Measurements from ENCODE around the gene LYRM1. TPM values are rescaled to one million over a fixed set of nuclear protein-coding genes. Genes with fewer than 3 reads are reported as not detected.

Gene LYRM1
- total RNA-seq, 1 donor from 2014 or later: 23.2 TPM

- Mint-ChIP-seq H3K27ac (ENCODE audit: unreplicated experiment) (peak overlapping the region; percentile 99), H3K27me3 (ENCODE audit: unreplicated experiment) (peaks cover 2% of the 10 kb centered on the region), H3K9me3 (ENCODE audit: unreplicated experiment) (peaks cover 14% of the 10 kb centered on the region), H3K36me3 (ENCODE audit: unreplicated experiment) (no peaks in the 10 kb centered on the region), H3K4me1 (ENCODE audit: low read depth, unreplicated experiment) (peaks cover 14% of the 10 kb centered on the region), H3K4me3 (ENCODE audit: unreplicated experiment) (peak overlapping the region; percentile 96)
- DNase-seq: no peak
- TF ChIP-seq CTCF (IDR thresholded peaks at IDR 0.05; ENCODE audit: partially characterized antibody, unreplicated experiment): no peak
Observed at GRCh38 chr16:20901068-20901435, 481 bp downstream of the LYRM1 start.

GRCh38 chr16:20901436-20902112 lies 1.0 kb downstream of the LYRM1 start:
- peaks cover 14% of the 10 kb centered on the region for H3K4me1 Mint-ChIP-seq (ENCODE audit: low read depth, unreplicated experiment)
- peaks cover 2% of the 10 kb centered on the region for H3K27me3 Mint-ChIP-seq (ENCODE audit: unreplicated experiment)
- no peaks in the 10 kb centered on the region for H3K36me3 Mint-ChIP-seq (ENCODE audit: unreplicated experiment)
- H3K27ac Mint-ChIP-seq (ENCODE audit: unreplicated experiment): peak overlapping the region; percentile 99
- peak; percentile 54 for DNase-seq
- H3K4me3 Mint-ChIP-seq (ENCODE audit: unreplicated experiment): peak overlapping the region; percentile 96
- H3K9me3 Mint-ChIP-seq (ENCODE audit: unreplicated experiment): peaks cover 14% of the 10 kb centered on the region
- TF ChIP-seq CTCF (IDR thresholded peaks at IDR 0.05; ENCODE audit: partially characterized antibody, unreplicated experiment): no peak

GRCh38 chr16:20902426-20902825 lies 1.9 kb downstream of the LYRM1 start:
- Mint-ChIP-seq H3K4me3 (ENCODE audit: unreplicated experiment) (peak overlapping the region; percentile 96), H3K27ac (ENCODE audit: unreplicated experiment) (peak overlapping the region; percentile 99), H3K4me1 (ENCODE audit: low read depth, unreplicated experiment) (peaks cover 14% of the 10 kb centered on the region), H3K36me3 (ENCODE audit: unreplicated experiment) (no peaks in the 10 kb centered on the region), H3K27me3 (ENCODE audit: unreplicated experiment) (peaks cover 2% of the 10 kb centered on the region), H3K9me3 (ENCODE audit: unreplicated experiment) (peaks cover 14% of the 10 kb centered on the region)
- no peak for DNase-seq
- no peak for TF ChIP-seq CTCF (IDR thresholded peaks at IDR 0.05; ENCODE audit: partially characterized antibody, unreplicated experiment)

GRCh38 chr16:20903116-20903898 lies 2.7 kb downstream of the LYRM1 start:
- TF ChIP-seq CTCF (IDR thresholded peaks at IDR 0.05; ENCODE audit: partially characterized antibody, unreplicated experiment): no peak
- peaks cover 14% of the 10 kb centered on the region for H3K9me3 Mint-ChIP-seq (ENCODE audit: unreplicated experiment)
- H3K27ac Mint-ChIP-seq (ENCODE audit: unreplicated experiment): peak overlapping the region; percentile 67
- H3K4me3 Mint-ChIP-seq (ENCODE audit: unreplicated experiment): peak overlapping the region; percentile 44
- peaks cover 2% of the 10 kb centered on the region for H3K27me3 Mint-ChIP-seq (ENCODE audit: unreplicated experiment)
- no peaks in the 10 kb centered on the region for H3K36me3 Mint-ChIP-seq (ENCODE audit: unreplicated experiment)
- peaks cover 12% of the 10 kb centered on the region for H3K4me1 Mint-ChIP-seq (ENCODE audit: low read depth, unreplicated experiment)
- DNase-seq: no peak

Data from glutamatergic neuron (in vitro differentiated cells).